ENCODE measurements around the gene LCN6.

DNA sequence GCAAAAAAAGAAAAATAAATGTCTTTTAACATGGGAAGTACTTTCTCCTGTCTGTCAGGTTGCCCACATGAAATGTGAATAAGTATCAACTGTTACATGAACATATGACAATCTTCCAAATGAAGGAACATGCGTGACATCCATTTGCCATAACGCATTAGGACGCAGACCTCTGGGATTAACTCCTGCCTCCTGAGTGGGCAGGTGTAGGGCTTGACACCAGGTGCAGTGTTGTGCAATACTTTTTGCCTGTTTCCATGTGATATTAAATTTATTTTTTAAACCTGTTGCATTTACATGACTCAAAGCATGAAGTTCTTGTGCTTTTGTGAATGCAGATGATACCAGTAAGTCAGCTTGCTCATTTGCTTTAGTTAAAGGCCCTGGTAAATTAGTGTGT is 34.1 kb upstream of the LCN6 start:
- no peak for TF ChIP-seq POLR2A (IDR thresholded peaks at IDR 0.05)
- TF ChIP-seq, protein P1, sequence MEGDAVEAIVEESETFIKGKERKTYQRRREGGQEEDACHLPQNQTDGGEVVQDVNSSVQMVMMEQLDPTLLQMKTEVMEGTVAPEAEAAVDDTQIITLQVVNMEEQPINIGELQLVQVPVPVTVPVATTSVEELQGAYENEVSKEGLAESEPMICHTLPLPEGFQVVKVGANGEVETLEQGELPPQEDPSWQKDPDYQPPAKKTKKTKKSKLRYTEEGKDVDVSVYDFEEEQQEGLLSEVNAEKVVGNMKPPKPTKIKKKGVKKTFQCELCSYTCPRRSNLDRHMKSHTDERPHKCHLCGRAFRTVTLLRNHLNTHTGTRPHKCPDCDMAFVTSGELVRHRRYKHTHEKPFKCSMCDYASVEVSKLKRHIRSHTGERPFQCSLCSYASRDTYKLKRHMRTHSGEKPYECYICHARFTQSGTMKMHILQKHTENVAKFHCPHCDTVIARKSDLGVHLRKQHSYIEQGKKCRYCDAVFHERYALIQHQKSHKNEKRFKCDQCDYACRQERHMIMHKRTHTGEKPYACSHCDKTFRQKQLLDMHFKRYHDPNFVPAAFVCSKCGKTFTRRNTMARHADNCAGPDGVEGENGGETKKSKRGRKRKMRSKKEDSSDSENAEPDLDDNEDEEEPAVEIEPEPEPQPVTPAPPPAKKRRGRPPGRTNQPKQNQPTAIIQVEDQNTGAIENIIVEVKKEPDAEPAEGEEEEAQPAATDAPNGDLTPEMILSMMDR (IDR thresholded peaks at IDR 0.05): no peak
